HG02973 (cell line): ENCODE data around the gene SEMA6A.
"Not testable (repeated sequence)": the region's sequence is repeated elsewhere in the genome, so short reads cannot be mapped to it uniquely, and the experiment has no call there.

ENCODE experiments used
- ATAC-seq: cut with Tn5 transposase; IDR thresholded peaks from one replicate; pipeline ENCODE4 v1.9.1; 2021; ENCODE audit warnings: moderate library complexity; ENCODE audit not compliant: unreplicated experiment

Gene SEMA6A

GRCh38 chr5:116524966-116525365, 49.7 kb downstream of the SEMA6A start:
- ATAC-seq, result no peak

- no peak for ATAC-seq
Measured at GRCh38 chr5:116524051-116524904, 50.3 kb downstream of the SEMA6A start.

- not testable (repeated sequence) for ATAC-seq
Measured at GRCh38 chr5:116523182-116523581, 51.4 kb downstream of the SEMA6A start.

GRCh38 chr5:116522356-116523136, 52.1 kb downstream of the SEMA6A start:
- ATAC-seq, result no peak

GRCh38 chr5:116521173-116521872, 53.3 kb downstream of the SEMA6A start:
- peak; percentile 57 for ATAC-seq

GRCh38 chr5:116520771-116521170, 53.9 kb downstream of the SEMA6A start:
- ATAC-seq, result peak; percentile 20

GRCh38 chr5:116518423-116518822, 56.2 kb downstream of the SEMA6A start:
- no peak for ATAC-seq

GRCh38 chr5:116517488-116517887, 57.1 kb downstream of the SEMA6A start:
- ATAC-seq, result no peak

GRCh38 chr5:116516021-116516420, 58.6 kb downstream of the SEMA6A start:
- no peak for ATAC-seq

- no peak for ATAC-seq
Measured at GRCh38 chr5:116514421-116514970, 60.1 kb downstream of the SEMA6A start.

GRCh38 chr5:116510517-116510916, 64.1 kb downstream of the SEMA6A start:
- no peak for ATAC-seq

- no peak for ATAC-seq
Measured at GRCh38 chr5:116509483-116510244, 65.0 kb downstream of the SEMA6A start.

- no peak for ATAC-seq
Measured at GRCh38 chr5:116508835-116509234, 65.8 kb downstream of the SEMA6A start.

- no peak for ATAC-seq
Measured at GRCh38 chr5:116507941-116508655, 66.5 kb downstream of the SEMA6A start.

- no peak for ATAC-seq
Measured at GRCh38 chr5:116507051-116507537, 67.5 kb downstream of the SEMA6A start.

GRCh38 chr5:116506488-116506887, 68.1 kb downstream of the SEMA6A start:
- ATAC-seq, result no peak

- ATAC-seq, result no peak
Measured at GRCh38 chr5:116504593-116505166, 69.9 kb downstream of the SEMA6A start.

GRCh38 chr5:116502616-116503015, 72.0 kb downstream of the SEMA6A start:
- ATAC-seq, result no peak

GRCh38 chr5:116502138-116502537, 72.5 kb downstream of the SEMA6A start:
- ATAC-seq, result no peak
